HS-27A (cell line): ENCODE data around the gene TMEM143.
A peak's percentile ranks its signal among the peaks of the same experiment; 100 is the strongest.
"Not testable (repeated sequence)": the region's sequence is repeated elsewhere in the genome, so short reads cannot be mapped to it uniquely, and the experiment has no call there.

Source experiments
- DNase-seq: peaks from one replicate; pipeline ENCODE4 v3.0.0-alpha.2; 2012; ENCODE audit warnings: low read depth, missing footprints

TMEM143 gene

GRCh38 chr19:48391100-48392005, 27.6 kb upstream of the TMEM143 start, which contains the start of gene KDELR1:
Gene KDELR1, minus strand, starts transcription at chr19:48391551. Its CDS starts 193 bp downstream, at chr19:48391358.
- DNase-seq: no peak

- DNase-seq: no peak
Measured at GRCh38 chr19:48390188-48391099, 26.7 kb upstream of the TMEM143 start.

- no peak for DNase-seq
Measured at GRCh38 chr19:48386981-48387380, 23.2 kb upstream of the TMEM143 start.

GRCh38 chr19:48385461-48386087, 21.8 kb upstream of the TMEM143 start:
- DNase-seq: no peak

GRCh38 chr19:48382286-48382685, 18.5 kb upstream of the TMEM143 start:
- no peak for DNase-seq

- no peak for DNase-seq
Measured at GRCh38 chr19:48381178-48381950, 17.6 kb upstream of the TMEM143 start.

- no peak for DNase-seq
Measured at GRCh38 chr19:48379058-48379457, 15.3 kb upstream of the TMEM143 start.

- DNase-seq: no peak
Measured at GRCh38 chr19:48378194-48378570, 14.4 kb upstream of the TMEM143 start.

- no peak for DNase-seq
Measured at GRCh38 chr19:48373567-48373966, 9.8 kb upstream of the TMEM143 start.

GRCh38 chr19:48372904-48373303, 9.2 kb upstream of the TMEM143 start:
- no peak for DNase-seq

GRCh38 chr19:48371771-48372170, 8.0 kb upstream of the TMEM143 start:
- not testable (repeated sequence) for DNase-seq

GRCh38 chr19:48371367-48371766, 7.6 kb upstream of the TMEM143 start:
- no peak for DNase-seq

- no peak for DNase-seq
Measured at GRCh38 chr19:48370955-48371354, 7.2 kb upstream of the TMEM143 start.

- DNase-seq: no peak
Measured at GRCh38 chr19:48368936-48369335, 5.2 kb upstream of the TMEM143 start.

- no peak for DNase-seq
Measured at GRCh38 chr19:48367855-48368254, 4.1 kb upstream of the TMEM143 start.

GRCh38 chr19:48365602-48366001, 1.9 kb upstream of the TMEM143 start:
- no peak for DNase-seq

- DNase-seq: no peak
Measured at GRCh38 chr19:48364598-48365348, 1.0 kb upstream of the TMEM143 start.

GRCh38 chr19:48363500-48363809, 285 bp downstream of the TMEM143 start:
- DNase-seq: no peak

GRCh38 chr19:48362716-48363499, 832 bp downstream of the TMEM143 start:
- DNase-seq: peak; percentile 93

- no peak for DNase-seq
Measured at GRCh38 chr19:48361912-48362311, 1.8 kb downstream of the TMEM143 start.
